ENCODE measurements around the gene C14orf39.
A peak's percentile ranks its signal among the peaks of the same experiment; 100 is the strongest.

The C14orf39 gene, protein sequence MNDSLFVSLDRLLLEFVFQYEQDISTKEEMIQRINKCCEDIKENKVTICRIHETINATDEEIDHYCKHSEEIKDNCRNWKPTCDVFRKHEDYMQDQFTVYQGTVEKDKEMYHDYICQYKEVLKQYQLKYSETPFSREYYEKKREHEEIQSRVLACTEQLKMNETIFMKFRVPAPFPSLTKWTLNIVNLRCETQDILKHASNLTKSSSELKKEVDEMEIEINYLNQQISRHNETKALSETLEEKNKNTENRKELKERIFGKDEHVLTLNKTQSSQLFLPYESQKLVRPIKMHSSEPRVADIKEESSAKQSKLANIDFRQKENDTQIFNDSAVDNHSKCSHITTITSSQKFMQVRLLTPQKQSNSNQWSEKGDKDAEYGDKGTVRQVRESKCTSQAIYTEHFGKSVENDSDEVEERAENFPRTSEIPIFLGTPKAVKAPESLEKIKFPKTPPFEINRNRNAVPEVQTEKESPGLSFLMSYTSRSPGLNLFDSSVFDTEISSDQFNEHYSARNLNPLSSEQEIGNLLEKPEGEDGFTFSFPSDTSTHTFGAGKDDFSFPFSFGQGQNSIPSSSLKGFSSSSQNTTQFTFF

DNA sequence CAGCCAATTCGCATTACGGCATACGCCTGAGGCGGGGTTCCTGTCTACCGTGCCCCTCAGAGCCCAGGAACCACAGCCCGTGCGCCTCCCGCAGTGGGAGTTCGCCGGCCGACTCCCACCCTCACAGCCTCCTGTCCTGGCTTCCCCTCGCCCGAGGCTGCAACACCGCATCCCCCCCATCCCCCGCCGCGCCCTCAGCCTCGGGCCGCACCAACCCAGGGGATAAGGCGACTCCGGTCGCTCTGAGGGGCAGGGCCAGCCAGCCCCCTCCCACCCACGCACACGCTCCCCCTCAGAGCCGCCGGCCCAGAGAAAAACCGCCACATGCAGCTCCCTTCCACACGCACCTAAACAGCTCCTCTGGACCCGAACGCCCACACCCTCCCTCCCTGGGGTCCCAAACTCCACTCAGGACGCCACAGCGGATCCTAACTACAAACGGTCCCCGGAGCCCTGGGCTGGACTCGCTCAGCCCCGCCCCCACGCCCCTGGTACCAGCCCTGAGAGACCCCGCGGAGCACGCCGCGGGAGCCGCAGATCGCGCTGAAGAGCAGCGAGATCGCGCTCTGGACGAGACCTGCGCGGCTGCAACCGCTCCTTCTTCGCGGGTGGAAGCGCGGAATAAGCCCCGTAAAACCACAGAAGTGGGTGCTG lies at the start of gene C14orf39:
C14orf39 (minus strand) TSS at position 466 of the 654 bp plus-strand sequence. CDS start 985 bp downstream, outside the sequence.
- DNase-seq, result no peak

DNA sequence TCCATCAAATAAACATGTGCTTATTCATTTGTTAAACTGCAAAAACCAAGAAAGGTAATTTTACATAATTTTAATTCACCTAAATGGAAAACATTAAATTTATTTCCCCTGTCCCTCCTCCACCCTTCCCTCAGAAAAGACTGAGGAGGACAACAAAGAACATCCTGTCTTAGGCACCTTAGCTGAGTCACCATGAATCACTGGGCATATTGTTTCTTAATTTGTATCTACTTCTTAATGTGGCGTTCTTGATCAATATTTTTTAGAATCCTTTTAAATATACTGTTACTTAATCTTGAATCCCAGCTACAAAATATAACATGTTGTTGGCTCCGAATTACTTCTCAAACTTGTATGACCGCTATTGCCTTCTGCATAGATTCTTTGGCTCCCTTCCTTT lies 46.6 kb upstream of the C14orf39 start:
- no peak for DNase-seq

DNA sequence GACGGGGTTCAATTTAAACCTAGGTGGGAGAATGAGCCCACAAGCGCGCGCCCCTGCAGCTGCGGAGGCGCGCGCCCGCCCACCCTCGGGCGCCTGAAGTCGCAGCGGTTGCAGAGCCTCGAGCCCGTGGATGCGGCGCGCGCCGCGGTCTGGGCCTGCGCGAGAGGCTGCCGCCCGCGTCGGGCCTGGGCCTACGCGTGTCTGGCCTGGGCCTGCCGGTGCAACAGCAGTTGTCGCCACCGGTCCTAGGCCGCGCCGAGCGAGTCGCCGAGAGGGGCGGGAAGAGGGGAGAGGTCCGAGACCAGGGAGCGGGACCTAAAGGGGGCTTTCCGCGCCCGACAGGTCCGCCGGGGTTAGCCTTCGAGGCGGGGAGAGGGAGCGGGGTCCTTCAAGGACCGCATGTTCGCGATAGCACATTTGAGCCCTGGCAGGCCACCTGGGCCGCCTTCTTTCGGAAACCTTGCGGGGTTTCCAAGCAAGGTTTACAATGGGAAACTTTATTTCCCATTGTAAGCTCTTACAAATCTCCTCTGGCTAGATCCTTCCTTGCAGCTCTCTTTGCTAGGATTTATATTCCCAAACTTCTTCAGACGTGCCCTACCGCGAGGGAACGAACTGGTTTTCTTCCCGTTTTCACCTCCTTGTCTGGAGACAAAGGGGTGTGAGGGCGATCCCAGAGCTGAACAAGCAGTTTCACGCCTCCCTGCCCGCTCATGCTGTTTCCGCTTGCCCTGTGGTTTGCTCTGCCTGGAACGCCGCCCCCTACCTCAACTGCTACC lies 29.8 kb upstream of the C14orf39 start:
- no peak for DNase-seq

DNA sequence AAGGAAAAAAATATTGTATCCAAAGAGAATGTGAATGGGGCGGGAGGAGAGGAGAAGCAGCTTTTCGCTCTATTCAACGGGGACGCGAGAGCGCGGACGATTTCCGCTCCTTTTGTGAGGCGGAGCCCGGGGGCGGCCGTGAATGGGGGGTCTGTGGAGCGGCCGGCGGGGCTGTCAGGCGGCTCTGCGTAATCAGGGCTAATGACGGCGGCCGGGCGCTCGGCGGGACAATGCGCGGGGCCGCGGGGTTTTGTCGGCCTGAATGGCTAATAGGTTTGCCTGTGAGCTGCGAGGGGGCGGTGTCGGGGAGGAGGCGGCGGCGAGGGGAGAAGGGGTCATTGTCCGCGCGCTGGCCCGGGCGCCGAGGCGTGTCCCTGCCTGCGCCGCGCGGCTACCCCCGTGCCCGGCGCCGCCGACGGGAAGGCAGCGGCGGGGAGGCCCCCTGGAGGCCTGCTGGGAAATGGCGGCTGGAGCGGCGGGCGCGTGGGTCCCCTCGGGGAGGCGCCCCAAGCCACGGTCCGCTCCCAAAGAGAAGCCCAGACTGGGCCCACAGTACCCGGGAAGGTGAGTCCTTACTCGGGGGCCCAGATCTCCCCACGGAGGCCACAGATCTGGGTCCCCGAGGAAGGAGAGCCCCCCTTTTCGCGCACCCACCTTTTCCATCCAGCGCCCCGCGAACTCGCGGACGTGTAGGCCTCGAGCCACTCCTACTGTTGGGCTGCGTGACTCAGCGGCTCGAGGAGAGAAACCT lies 29.1 kb upstream of the C14orf39 start:
- DNase-seq, result peak; percentile 63

DNA sequence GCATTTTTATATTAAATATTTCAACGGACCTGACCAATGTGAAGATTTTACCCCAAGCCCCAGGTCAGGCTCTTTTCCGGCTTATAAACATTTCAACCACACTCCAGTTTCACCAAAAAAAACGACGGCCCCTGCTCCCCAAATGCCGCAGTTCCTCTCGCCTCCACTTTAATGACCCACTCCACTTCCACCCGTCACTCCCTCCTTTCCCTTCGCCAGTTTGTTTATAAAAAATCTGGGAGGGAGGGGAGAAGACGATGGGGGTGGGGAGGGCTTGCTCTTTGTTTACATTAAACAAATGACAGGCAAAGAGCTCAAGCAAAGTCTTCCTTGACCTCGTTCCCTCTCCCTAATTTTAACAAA lies 28.5 kb upstream of the C14orf39 start:
- no peak for DNase-seq

DNA sequence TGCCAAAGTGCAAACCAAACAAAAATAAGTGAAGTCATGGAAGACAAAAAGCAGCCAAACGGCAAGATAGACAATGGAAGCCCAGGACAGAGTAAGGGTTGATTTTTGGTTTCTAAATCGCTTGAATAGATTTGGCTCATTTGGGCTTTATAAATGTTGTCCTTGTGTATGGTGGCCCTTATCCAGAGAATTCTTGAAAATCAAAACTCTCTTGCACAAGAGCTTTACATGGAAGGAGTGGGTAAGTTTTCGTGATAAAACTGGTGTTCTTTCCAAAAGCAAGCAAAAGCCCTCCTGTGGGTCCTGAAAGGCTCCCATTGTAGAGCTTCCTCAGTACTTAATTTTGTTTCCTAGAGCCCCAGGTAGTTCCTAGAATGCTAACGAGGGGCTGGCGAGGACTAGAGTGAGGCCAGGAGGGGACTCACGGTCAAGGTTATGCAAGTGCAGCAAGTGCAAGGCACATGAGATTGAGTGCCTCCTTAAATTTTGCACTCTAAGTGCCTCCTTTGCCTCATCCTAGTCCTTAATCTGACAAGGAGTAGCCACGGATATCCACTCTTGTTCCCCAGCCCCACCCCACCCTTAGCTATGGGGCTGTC lies 27.2 kb upstream of the C14orf39 start:
- DNase-seq, result no peak

DNA sequence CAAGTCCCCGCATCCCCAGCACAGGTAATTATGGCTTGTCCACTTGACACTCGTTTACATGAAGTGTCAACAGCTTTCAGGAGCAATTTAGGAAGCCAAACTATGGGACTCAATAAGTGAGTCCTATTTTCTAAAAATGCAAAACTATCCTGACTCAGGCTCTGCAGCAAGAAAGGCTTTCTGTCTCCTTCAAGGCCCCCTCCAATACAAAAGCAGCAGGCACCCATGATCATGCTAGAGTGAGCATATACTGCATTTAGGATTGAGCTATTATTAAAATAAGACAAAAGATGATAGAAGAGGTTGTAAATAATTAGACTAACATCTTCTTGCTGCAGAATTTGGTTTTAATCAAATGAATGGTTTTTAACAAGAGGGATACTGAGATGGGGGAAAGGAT lies 26.3 kb upstream of the C14orf39 start:
- DNase-seq, result no peak

DNA sequence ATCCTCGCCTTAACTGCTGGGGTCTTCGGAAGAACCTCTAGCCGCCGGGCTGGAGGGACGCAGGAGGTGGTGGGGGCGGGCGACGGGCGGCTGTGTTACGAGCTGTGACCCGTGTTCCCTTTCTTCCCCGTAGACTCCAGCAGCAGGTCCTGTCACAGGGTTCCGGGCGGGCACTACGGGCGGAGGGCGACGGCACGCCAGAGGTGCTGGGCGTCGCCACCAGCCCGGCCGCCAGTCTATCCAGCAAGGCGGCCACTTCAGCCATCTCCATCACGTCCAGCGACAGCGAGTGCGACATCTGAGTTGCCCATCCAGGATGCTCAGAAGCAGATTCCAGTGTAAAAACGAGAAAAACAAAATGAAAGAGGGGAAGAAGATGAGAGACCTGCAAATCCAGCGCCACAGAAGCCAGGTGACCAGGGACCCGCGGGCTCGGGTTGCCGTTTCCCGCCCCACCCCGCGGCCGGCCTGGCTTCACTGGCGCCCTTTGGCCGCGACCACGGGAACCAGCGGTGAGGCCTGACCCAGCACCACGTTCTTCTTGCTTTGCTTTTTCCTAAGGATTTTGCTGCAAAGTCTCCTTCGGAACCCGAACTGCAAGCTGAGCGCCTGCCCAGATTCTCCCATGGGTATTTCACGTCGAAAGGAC lies 25.2 kb upstream of the C14orf39 start:
- DNase-seq, result no peak

DNA sequence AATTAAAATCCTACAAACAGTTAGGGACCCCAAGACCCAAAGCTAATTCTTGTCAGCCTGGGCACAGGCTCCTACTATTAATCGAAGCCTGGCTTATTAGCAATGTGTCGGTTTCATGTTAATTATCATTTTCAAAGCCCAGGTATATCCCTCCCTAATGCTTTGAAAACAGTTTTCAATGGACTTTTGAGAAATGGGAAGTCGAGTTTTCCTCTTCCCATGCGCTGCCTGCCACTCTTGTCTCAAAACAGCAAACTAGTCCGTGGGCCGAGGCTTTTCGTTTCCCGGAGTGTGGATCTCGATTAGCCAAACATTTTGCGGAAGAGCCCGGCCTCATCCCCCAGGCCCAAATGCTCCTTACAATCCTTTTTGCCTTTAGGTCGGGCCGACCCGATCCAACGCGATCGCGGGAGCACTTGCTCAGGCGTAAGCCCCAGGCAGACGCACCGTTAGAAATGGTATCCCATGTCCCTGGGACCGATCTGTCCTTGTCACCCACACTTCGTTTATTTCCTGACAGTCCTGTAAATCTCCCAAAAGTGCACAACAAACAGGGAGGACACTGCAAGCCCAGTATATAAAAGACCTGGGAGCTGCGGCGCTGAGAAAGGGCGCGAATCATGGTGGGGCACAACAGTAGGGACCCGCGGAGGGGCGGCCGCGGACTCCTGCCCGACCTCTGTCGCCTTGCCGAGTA lies 24.5 kb upstream of the C14orf39 start:
- no peak for DNase-seq

DNA sequence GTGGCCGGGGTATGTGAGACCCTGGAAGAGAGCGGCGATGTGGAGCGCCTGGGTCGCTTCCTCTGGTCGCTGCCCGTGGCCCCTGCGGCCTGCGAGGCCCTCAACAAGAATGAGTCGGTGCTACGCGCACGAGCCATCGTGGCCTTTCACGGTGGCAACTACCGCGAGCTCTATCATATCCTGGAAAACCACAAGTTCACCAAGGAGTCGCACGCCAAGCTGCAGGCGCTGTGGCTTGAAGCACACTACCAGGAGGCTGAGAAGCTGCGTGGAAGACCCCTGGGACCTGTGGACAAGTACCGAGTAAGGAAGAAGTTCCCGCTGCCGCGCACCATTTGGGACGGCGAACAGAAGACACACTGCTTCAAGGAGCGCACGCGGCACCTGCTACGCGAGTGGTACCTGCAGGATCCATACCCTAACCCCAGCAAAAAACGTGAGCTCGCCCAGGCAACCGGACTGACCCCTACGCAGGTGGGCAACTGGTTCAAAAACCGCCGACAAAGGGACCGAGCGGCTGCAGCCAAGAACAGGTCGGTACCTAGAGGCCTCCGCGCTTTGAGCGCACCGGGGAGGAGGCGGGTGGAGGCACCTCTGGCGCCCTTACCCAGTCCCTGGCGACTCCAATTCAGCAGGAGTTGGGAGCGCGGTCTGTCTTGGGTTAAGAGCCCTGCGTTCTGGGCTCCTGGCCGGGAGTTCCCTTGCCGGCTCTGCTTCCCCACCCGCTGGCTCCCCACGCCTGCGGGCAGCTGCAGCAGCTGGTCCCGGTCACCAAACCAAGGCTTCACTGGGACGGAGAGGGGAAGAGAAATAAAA lies 23.8 kb upstream of the C14orf39 start:
- DNase-seq, result peak; percentile 60

DNA sequence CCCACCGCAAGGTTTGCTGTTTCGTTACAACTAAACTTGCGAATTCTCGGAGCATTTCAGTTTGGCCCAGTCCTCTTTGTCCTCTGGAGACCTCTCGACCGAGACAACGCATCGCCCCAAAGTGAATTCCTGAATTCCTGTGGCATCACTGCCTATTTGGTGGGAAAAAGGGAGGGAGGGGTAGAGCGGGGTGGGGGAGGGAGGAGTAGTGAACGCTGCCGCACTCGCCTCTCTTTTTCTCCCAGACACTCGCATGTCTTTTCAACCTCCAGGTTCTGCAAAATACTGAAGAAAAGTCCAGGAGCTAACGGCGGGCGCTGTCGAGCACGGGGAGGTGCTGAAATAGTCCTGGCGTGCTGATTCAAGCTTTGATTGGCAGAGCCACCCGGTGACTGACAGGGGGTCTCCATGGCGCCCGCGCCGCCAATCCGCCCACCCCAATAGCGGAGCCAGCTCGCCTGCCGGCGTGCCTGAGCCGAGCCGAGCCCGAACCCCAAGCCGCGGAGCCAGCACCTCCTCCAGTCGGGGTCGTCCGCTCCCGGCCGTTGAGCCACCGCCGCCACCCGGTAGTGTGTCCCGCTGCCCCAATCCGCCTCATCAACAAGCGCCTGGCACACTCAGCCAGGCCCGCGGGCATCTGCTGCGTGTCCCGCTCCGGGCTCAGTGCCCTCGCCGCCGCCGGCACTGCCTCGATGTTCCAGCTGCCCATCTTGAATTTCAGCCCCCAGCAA lies 23.0 kb upstream of the C14orf39 start, which contains the start of gene SIX6:
SIX6 (plus strand) TSS at position 440 of the 731 bp plus-strand sequence; CDS start at position 693, 253 bp downstream.
- DNase-seq, result no peak

DNA sequence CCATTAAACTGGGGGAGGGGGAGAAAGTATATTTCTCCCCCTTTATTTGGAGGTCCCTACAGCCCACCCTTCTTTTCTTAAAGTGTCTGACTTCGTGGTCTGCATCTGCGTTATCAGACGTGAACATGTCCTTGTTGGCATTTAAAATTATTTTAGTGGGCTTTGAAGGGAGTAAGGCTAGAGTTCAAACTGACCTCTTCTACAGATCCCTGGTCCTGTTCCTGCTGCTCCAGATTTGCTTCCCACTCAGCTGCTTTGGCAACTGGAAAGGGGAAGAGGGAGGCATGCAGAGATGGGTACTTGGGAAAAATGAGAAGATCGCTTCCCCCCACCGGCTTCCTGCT lies 22.5 kb upstream of the C14orf39 start:
- DNase-seq, result no peak

DNA sequence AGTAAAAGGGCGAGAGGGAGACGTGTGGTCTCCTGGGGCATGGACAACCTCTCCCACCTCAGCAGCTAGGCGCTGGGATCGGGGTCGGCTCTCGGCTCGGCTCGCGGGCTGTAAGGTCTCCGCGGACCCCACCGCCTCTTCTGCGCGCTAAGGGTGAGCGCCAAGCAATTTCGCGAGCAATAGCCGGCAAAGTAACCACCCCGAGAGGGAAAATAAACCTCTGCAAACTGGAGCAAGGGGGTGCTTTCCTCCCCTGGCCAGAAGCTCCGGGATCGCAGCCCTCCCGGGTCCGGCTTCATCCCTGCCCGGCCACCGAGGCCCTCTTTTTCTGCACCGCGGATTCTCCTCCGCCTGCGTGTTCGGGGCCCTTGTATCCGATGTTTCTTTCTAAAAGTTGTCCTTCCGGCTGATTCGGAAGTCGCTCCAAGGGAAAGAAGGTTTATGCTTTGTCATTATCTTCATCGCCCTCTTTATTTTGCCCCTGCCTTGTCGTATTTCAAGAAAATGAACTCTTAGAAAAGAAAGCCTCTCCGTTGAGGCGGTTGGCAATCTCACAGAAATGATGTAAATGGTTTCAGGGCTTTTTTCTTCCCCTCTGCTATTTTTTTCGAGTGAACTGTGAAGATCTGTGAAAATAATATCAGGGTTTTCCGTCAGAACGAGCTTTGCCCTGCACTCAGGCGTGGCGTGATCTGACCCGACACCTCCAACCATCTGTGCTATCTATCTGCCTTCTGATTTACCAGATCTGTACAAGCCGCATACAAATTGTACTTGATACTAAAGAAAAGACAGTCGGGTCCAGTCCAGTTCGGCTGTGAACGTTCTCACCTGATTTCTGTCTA lies 21.3 kb upstream of the C14orf39 start:
- DNase-seq, result no peak

DNA sequence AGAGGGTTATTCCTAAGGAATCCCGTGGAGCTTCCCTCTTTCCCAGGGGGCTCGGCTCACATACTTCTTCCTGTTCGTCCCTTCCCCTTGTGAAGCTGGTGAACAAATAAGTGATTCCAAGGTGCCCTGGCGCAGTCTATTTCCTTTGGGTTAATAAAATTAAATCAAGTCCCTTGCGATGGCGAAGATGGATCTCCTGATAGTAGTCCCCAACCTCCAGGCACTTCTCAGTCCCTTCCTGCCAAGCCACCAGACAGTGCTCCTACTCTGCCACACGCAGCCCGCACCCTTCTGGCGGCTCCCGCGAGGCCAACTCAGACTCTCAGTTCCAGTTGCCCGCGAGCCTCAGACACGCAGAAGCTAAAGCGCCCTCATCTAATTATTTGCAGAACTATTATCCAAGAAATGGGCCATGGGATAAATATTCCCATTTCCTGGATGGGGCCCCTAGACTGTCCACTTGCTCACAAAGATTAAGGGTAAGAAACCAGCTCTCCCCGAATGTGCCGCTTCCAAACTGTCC lies 20.7 kb upstream of the C14orf39 start:
- no peak for DNase-seq

DNA sequence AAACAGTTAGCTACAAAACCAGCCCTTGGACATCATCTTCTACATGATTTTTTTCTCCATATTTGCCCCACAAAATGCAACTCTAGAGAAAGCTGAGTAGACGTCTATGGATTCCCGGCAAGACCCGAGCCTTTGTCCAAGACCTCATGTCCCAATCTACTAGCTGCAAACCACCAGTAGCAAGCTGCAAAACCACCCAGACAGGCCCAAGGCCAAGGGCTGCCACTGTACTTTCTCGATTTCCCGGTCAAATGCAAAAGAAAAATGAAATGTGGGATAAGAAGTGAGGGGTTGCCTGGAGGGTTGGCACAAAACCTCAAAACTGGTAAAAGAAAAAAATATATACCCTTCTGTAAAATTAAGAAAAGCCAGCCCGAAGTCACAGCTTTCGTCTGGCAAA lies 20.1 kb upstream of the C14orf39 start:
- no peak for DNase-seq

DNA sequence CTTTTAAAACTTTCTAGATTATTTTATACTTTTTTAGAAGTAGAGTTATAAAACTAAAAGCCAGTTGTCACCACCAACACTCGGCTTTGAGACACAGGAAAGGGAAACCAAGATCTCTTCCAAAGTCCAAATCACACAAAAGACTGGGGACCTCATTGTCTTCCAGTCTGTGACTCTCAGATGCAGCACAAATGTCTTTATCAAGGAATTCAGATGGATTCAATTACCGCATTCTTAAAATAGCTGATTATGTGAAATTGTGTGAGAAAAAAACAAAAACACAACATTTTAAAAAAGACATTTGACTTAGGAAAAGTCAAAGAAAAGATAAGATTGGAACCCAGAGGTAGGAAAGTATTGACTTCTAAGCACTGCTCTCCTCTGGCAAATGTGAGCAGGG lies 19.6 kb upstream of the C14orf39 start:
- DNase-seq, result no peak

DNA sequence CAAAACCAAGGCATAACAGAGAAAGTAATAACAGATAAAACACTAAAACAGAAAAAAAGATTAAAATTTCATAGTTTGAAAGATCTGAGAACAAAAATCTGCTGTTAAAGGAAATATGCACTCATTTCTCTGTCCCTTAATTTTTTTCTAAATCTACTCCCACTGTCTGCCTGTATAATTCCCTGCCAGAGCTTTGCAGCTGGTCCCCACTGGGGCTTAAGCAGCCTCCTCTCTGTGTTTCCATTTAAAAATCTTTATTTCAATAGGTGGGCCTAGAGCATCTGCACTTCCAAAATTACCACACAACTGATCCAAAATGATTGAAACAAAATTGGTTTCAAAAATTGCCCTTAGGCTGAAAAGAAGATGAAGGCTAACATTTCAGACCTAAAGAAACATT lies 16.7 kb upstream of the C14orf39 start:
- DNase-seq, result no peak

DNA sequence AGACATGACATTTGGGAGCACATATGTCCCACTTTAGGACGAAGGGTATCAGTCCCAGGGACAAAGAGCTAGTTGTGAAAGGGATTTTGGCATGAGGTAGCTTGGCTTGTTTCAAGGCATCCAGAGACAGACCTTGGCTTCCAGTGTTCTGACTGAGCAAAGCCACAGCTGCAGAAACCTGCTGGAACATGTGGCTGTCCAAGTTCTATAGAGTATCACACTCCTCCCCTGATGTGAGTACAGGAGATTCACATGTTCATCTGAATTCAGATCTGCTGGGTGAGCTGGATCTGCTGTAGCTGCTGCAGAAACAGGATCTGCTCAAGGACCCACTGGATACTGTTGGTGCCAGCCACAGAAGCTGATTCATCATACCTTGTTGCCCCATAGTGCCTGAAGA lies 10.1 kb upstream of the C14orf39 start:
- DNase-seq, result no peak
